Smooth muscle cell (in vitro differentiated cells): ENCODE results near the gene ITGA4. TPM values are rescaled to one million over a fixed set of nuclear protein-coding genes. Genes with fewer than 3 reads are reported as not detected.

ENCODE experiments used
- DNase-seq: peaks from one replicate; lab custom pipeline; 2025; ENCODE audit not compliant: unreplicated experiment; lab: John Stamatoyannopoulos, UW
- H2AFZ ChIP-seq: fragments of 200-600 bp; sonication (generic); 2 replicates; pipeline ENCODE4 v1.6.0; 2016; ENCODE audit warnings: antibody characterized with exemption, low read depth, mild to moderate bottlenecking
- H3F3A ChIP-seq: fragments of 200-600 bp; sonication (generic); 2 replicates; pipeline ENCODE4 v1.6.0; 2017; ENCODE audit warnings: antibody characterized with exemption, low read depth
- H3K27ac ChIP-seq: fragments of 200-600 bp; sonication (generic); 2 replicates; pipeline ENCODE4 v1.5.1; 2016; ENCODE audit warnings: low read depth, mild to moderate bottlenecking
- H3K27me3 ChIP-seq: fragments of 200-600 bp; sonication (generic); 2 replicates; pipeline ENCODE4 v1.6.1; 2016; ENCODE audit warnings: low read depth, mild to moderate bottlenecking
- H3K36me3 ChIP-seq: fragments of 200-600 bp; sonication (generic); 2 replicates; pipeline ENCODE4 v1.5.1; 2016; ENCODE audit warnings: low read depth
- H3K4me1 ChIP-seq: fragments of 200-600 bp; sonication (generic); 2 replicates; pipeline ENCODE4 v1.5.1; 2016; ENCODE audit warnings: low read depth
- H3K4me2 ChIP-seq: fragments of 200-600 bp; sonication (generic); 2 replicates; pipeline ENCODE4 v1.6.0; 2016; ENCODE audit warnings: mild to moderate bottlenecking
- H3K4me3 ChIP-seq: fragments of 200-600 bp; sonication (generic); 2 replicates; pipeline ENCODE4 v1.5.1; 2016; ENCODE audit warnings: mild to moderate bottlenecking
- H3K79me2 ChIP-seq: fragments of 200-600 bp; sonication (generic); 2 replicates; pipeline ENCODE4 v1.6.0; 2016; ENCODE audit warnings: low read depth, mild to moderate bottlenecking
- H3K9ac ChIP-seq: fragments of 200-600 bp; sonication (generic); 2 replicates; pipeline ENCODE4 v1.6.0; 2016; ENCODE audit warnings: low read depth
- H3K9me3 ChIP-seq: fragments of 200-600 bp; sonication (generic); replicated peaks from 2 replicates; pipeline ENCODE4 v1.5.1; 2016; ENCODE audit warnings: low read depth
- H4K20me1 ChIP-seq: fragments of 200-600 bp; sonication (generic); 2 replicates; pipeline ENCODE4 v1.6.0; 2016; ENCODE audit warnings: low read depth
- WGBS: methylation state at CpG from one replicate; pipeline ENCODE4 v1.1.7; 2016; ENCODE audit warnings: low lambda C conversion rate; 5-methylcytosine and 5-hydroxymethylcytosine counted together
- polyA plus RNA-seq: library from polyadenylated mRNA; unstranded; fragments of >200 nt; fragmentation: Nextera tagmentation; extraction: Ambion mirVana; gene quantifications from 2 replicates; pipeline ENCODE4 v1.2.1, GENCODE V29; 2016
- total RNA-seq: library from RNA; depleted of rRNA; stranded (reverse); fragments of >200 nt; gene quantifications from 2 replicates; pipeline ENCODE4 v1.2.3, GENCODE V29; 2014
- TF ChIP-seq, protein P1 (sequence below): fragments of 200-600 bp; sonication (generic); IDR thresholded peaks from 2 replicates; pipeline ENCODE4 v1.5.1; 2017; ENCODE audit warnings: borderline replicate concordance, mild to moderate bottlenecking, antibody characterized with exemption; ENCODE audit not compliant: insufficient read depth, poor library complexity, severe bottlenecking

The ITGA4 gene
- total and polyA plus RNA-seq, 2 experiments from 2014 or later, result 7.1 to 16.3 TPM

DNA sequence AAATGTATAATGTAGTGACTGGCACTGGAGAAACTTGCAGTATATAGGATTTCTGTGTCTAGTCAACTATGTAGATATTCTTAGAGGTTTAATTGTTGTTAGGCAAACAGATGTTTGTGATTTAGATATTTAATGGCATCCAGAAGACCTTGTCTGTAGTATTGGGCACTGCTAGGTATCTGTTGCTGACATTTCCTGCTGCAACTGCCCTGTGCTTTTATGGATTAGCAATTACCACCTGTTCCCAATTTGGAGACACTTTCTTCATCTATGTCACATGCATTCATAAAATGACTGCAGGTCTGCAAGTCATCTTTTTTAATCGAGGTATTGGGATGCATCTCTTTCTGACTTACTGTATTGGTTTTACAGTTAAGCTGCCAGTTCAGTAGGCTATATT, 71.3 kb downstream of the ITGA4 start:
- Histone ChIP-seq H3K27me3 (no peaks in the 10 kb centered on the region), H4K20me1 (no peaks in the 10 kb centered on the region), H3K79me2 (no peaks in the 10 kb centered on the region), H3K4me2 (no peak overlapping the region), H3K9me3 (no peaks in the 10 kb centered on the region), H2AFZ (no peak overlapping the region), H3K9ac (no peak overlapping the region), H3K36me3 (no peaks in the 10 kb centered on the region), H3K27ac (no peak overlapping the region), H3K4me3 (no peak overlapping the region), H3K4me1 (no peaks in the 10 kb centered on the region), H3F3A (no peaks in the 10 kb centered on the region)
- no peak for DNase-seq
- 81% methylated on average over 1 of the region's 1 CpG for WGBS
- TF ChIP-seq, protein P1, sequence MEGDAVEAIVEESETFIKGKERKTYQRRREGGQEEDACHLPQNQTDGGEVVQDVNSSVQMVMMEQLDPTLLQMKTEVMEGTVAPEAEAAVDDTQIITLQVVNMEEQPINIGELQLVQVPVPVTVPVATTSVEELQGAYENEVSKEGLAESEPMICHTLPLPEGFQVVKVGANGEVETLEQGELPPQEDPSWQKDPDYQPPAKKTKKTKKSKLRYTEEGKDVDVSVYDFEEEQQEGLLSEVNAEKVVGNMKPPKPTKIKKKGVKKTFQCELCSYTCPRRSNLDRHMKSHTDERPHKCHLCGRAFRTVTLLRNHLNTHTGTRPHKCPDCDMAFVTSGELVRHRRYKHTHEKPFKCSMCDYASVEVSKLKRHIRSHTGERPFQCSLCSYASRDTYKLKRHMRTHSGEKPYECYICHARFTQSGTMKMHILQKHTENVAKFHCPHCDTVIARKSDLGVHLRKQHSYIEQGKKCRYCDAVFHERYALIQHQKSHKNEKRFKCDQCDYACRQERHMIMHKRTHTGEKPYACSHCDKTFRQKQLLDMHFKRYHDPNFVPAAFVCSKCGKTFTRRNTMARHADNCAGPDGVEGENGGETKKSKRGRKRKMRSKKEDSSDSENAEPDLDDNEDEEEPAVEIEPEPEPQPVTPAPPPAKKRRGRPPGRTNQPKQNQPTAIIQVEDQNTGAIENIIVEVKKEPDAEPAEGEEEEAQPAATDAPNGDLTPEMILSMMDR, result no peak

DNA sequence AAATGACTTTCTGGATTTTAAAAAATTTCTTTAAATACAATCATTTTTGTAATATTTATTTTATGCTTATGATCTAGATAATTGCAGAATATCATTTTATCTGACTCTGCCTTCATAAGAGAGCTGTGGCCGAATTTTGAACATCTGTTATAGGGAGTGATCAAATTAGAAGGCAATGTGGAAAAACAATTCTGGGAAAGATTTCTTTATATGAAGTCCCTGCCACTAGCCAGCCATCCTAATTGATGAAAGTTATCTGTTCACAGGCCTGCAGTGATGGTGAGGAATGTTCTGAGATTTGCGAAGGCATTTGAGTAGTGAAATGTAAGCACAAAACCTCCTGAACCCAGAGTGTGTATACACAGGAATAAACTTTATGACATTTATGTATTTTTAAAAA, 79.5 kb downstream of the ITGA4 start:
- Histone ChIP-seq H3K9ac (no peak overlapping the region), H3K4me1 (no peaks in the 10 kb centered on the region), H3K27me3 (no peaks in the 10 kb centered on the region), H3K4me3 (no peak overlapping the region), H3K9me3 (no peaks in the 10 kb centered on the region), H3K79me2 (no peaks in the 10 kb centered on the region), H3K36me3 (peaks cover 12% of the 10 kb centered on the region), H3K4me2 (no peak overlapping the region), H4K20me1 (no peaks in the 10 kb centered on the region), H2AFZ (no peak overlapping the region), H3K27ac (no peak overlapping the region), H3F3A (no peaks in the 10 kb centered on the region)
- 89% methylated on average over 2 of the region's 2 CpGs for WGBS
- DNase-seq, result no peak
- TF ChIP-seq, protein P1, result no peak

DNA sequence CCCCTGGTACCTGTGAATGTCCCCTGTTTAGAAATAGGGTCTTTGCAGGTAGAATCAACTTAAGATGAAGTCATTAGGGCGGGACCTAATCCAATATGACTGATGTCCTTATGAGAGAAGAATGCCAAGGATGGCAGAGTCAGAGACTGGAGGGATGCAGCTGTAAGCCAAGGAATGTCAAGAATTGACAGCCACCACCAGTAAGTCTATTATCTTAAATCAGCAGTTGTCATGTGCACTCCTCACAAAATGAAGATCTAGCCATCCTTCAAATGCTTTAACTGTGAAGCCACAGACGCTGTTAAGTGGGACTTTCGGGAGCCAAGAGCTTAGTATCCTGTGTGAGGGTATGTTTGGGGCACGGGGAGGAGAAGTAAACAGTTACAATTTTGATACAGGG, 83.2 kb downstream of the ITGA4 start:
- H3K27ac ChIP-seq, result no peak overlapping the region
- DNase-seq, result no peak
- H2AFZ ChIP-seq, result no peak overlapping the region
- H3K27me3 ChIP-seq, result no peaks in the 10 kb centered on the region
- no peaks in the 10 kb centered on the region for H3K4me1 ChIP-seq
- 79% methylated on average over 4 of the region's 4 CpGs for WGBS
- H3K4me3 ChIP-seq, result no peak overlapping the region
- H3F3A ChIP-seq, result no peaks in the 10 kb centered on the region
- H3K79me2 ChIP-seq, result no peaks in the 10 kb centered on the region
- no peak overlapping the region for H3K9ac ChIP-seq
- H3K9me3 ChIP-seq, result no peaks in the 10 kb centered on the region
- H4K20me1 ChIP-seq, result no peaks in the 10 kb centered on the region
- no peak overlapping the region for H3K4me2 ChIP-seq
- TF ChIP-seq, protein P1, result no peak
- H3K36me3 ChIP-seq, result peaks cover 9% of the 10 kb centered on the region

DNA sequence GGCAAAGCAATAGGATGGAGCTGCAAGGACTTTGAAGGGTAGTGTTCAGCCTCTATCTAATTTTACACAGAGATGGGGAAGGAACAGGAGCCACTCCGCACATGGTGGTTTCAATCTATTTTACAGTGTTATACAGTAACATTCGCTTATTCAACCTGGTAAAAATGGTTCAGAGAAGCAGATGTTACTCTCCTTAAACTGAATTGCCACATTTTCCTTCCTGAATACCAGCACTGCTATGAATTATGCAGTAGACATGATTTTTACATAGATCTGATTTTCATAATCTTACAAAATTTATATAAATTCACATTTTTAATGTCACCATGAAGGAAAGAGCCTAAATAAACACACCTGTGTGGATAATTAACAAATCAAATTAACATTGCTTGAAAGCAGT, 85.0 kb downstream of the ITGA4 start:
- no peak for DNase-seq
- H3K27me3 ChIP-seq, result no peaks in the 10 kb centered on the region
- H3K79me2 ChIP-seq, result no peaks in the 10 kb centered on the region
- WGBS, result 96% methylated on average over 2 of the region's 2 CpGs
- no peak overlapping the region for H2AFZ ChIP-seq
- no peak overlapping the region for H3K4me3 ChIP-seq
- peaks cover 2% of the 10 kb centered on the region for H3K36me3 ChIP-seq
- no peak overlapping the region for H3K9ac ChIP-seq
- no peaks in the 10 kb centered on the region for H4K20me1 ChIP-seq
- H3K9me3 ChIP-seq, result no peaks in the 10 kb centered on the region
- no peak overlapping the region for H3K27ac ChIP-seq
- H3K4me1 ChIP-seq, result no peaks in the 10 kb centered on the region
- TF ChIP-seq, protein P1, result no peak
- H3F3A ChIP-seq, result no peaks in the 10 kb centered on the region
- H3K4me2 ChIP-seq, result no peak overlapping the region
